GM12878 (cell line): ENCODE data around the gene EXOC7. TPM values are rescaled to one million over a fixed set of nuclear protein-coding genes. Genes with fewer than 3 reads are reported as not detected.

ENCODE experiments used
- ATAC-seq: fragments of 200-7000 bp; cut with Tn5 transposase; 3 replicates; pipeline ENCODE4 v1.9.1; 2020; ENCODE audit warnings: mild to moderate bottlenecking, moderate library complexity
- BruUV-seq: library from RNA; stranded (reverse); fragments of 400-500 nt; replicated peaks from 2 replicates; lab custom pipeline; 2021; lab: Mats Ljungman, UMichigan
- CTCF ChIA-PET: fragments of 300-600 bp; sonication (Branson Sonifier 250); formaldehyde crosslinking; extraction: SDS; loops from one replicate; lab custom pipeline; 2021; ENCODE audit warnings: inconsistent platforms; lab: Yijun Ruan, JAX
- POLR2A ChIA-PET: fragments of 350-600 bp; formaldehyde crosslinking; extraction: SDS; loops from one replicate; lab custom pipeline; 2021; ENCODE audit warnings: inconsistent platforms; lab: Charles Lee
- RAD21 ChIA-PET: fragments of 300-600 bp; sonication (Branson Sonifier 250); formaldehyde crosslinking; loops from one replicate; lab custom pipeline; 2023; ENCODE audit warnings: antibody characterized with exemption; ENCODE audit not compliant: unreplicated experiment; lab: Charles Lee
- SMC1A ChIA-PET: fragments of 300-600 bp; sonication (Branson Sonifier 250); formaldehyde crosslinking; loops from one replicate; lab custom pipeline; 2023; ENCODE audit not compliant: unreplicated experiment, uncharacterized antibody; lab: Charles Lee
- DNase-seq: peaks from one replicate; pipeline ENCODE4 v3.0.0-alpha.2; 2011; ENCODE audit warnings: low read depth, low spot score
- FAIRE-seq: peaks from 3 replicates; lab custom pipeline; 2011; peaks lifted over from hg19 to GRCh38; lab: Jason Lieb, UNC
- H2AFZ ChIP-seq: 2 replicates; pipeline ENCODE4 v1.6.0; 2011; ENCODE audit warnings: low read depth, low read length, control low read depth; ENCODE audit not compliant: control insufficient read depth
- H3K27ac ChIP-seq: 2 replicates; pipeline ENCODE4 v1.5.1; 2011; ENCODE audit warnings: control low read depth; ENCODE audit not compliant: control insufficient read depth, insufficient read depth
- H3K27me3 ChIP-seq, 2 experiments: replicated peaks in 1 of 2; 2 replicates each; pipeline versions ENCODE4 v1.6.0 to v1.6.1; 2011; ENCODE audit warnings: low read length in 1 of 2; ENCODE audit not compliant: control insufficient read depth in 2 of 2, insufficient read depth in 2 of 2
- H3K36me3 ChIP-seq, 2 experiments: 2 replicates each; pipeline ENCODE4 v1.5.1; 2011; ENCODE audit warnings: low read length in 1 of 2; ENCODE audit not compliant: control insufficient read depth in 2 of 2, insufficient read depth in 2 of 2
- H3K4me1 ChIP-seq: 2 replicates; pipeline ENCODE4 v1.6.1; 2011; ENCODE audit warnings: mild to moderate bottlenecking, low read length, moderate library complexity, mixed read lengths; ENCODE audit not compliant: control insufficient read depth, insufficient read depth
- H3K4me2 ChIP-seq: 2 replicates; pipeline ENCODE4 v1.6.0; 2011; ENCODE audit warnings: control low read depth; ENCODE audit not compliant: control insufficient read depth, insufficient read depth
- H3K4me3 ChIP-seq: fragments of 200-600 bp; sonication (generic); 2 replicates; pipeline ENCODE4 v1.5.1; 2016
- H3K79me2 ChIP-seq: 2 replicates; pipeline ENCODE4 v1.6.0; 2011; ENCODE audit warnings: low read length; ENCODE audit not compliant: control insufficient read depth, insufficient read depth
- H3K9ac ChIP-seq: 2 replicates; pipeline ENCODE4 v1.8.0; 2011; ENCODE audit warnings: low read length, control low read depth, mixed read lengths; ENCODE audit not compliant: control insufficient read depth, insufficient read depth
- H3K9me3 ChIP-seq: replicated peaks from 3 replicates; pipeline ENCODE4 v1.5.1; 2011; ENCODE audit warnings: mild to moderate bottlenecking, low read length; ENCODE audit not compliant: control insufficient read depth, insufficient read depth
- H4K20me1 ChIP-seq: 2 replicates; pipeline ENCODE4 v1.6.0; 2011; ENCODE audit not compliant: control insufficient read depth, insufficient read depth
- BHLHE40 ChIP-seq, 2 experiments: fragments of 450-650 bp in 1 of 2; IDR thresholded peaks; 2 replicates each; pipeline ENCODE4 v1.6.1; 2011 to 2017; ENCODE audit warnings: low read depth in 2 of 2, borderline replicate concordance in 1 of 2, improper control_type of control experiment in 1 of 2, low read length in 1 of 2, mild to moderate bottlenecking in 1 of 2
- FOS ChIP-seq: IDR thresholded peaks from 3 replicates; pipeline ENCODE4 v1.6.1; 2011; ENCODE audit warnings: borderline replicate concordance; ENCODE audit not compliant: insufficient read length; ENCODE audit errors: extremely low read depth
- HDAC2 ChIP-seq: fragments of 200-600 bp; sonication (generic); IDR thresholded peaks from 2 replicates; pipeline ENCODE4 v1.6.1; 2017
- IKZF2 ChIP-seq, 2 experiments: fragments of 450-650 bp; IDR thresholded peaks; 2 replicates each; pipeline ENCODE4 v1.6.1; 2017; ENCODE audit warnings: mild to moderate bottlenecking in 2 of 2, moderate library complexity in 2 of 2
- IRF5 ChIP-seq: fragments of 450-650 bp; IDR thresholded peaks from 2 replicates; pipeline ENCODE4 v1.6.1; 2017; ENCODE audit warnings: borderline replicate concordance
- KAT2A ChIP-seq: conservative IDR thresholded peaks from 2 replicates; pipeline ENCODE4 v1.6.1; 2011; ENCODE audit warnings: low read depth, low read length; ENCODE audit not compliant: control insufficient read depth
- KLF5 ChIP-seq: fragments of 450-650 bp; IDR thresholded peaks from 2 replicates; pipeline ENCODE4 v1.6.1; 2014; ENCODE audit warnings: mild to moderate bottlenecking; ENCODE audit not compliant: partially characterized antibody
- MEF2A ChIP-seq: IDR thresholded peaks from 2 replicates; pipeline ENCODE4 v1.6.1; 2011; ENCODE audit warnings: low read depth, mild to moderate bottlenecking, low read length, moderate library complexity; ENCODE audit not compliant: insufficient read depth
- MTA2 ChIP-seq: fragments of 450-650 bp; IDR thresholded peaks from 2 replicates; pipeline ENCODE4 v1.6.1; 2016; ENCODE audit warnings: low read depth, mild to moderate bottlenecking, moderate library complexity
- PAX5 ChIP-seq: IDR thresholded peaks from 2 replicates; pipeline ENCODE4 v1.6.1; 2011; ENCODE audit warnings: low read depth, low read length, borderline replicate concordance
- PAX8 ChIP-seq: fragments of 450-650 bp; IDR thresholded peaks from 2 replicates; pipeline ENCODE4 v1.6.1; 2017; ENCODE audit warnings: mild to moderate bottlenecking, moderate library complexity
- PML ChIP-seq: IDR thresholded peaks from 2 replicates; pipeline ENCODE4 v1.6.1; 2012; ENCODE audit warnings: low read length, inconsistent platforms
- POLR2AphosphoS5 ChIP-seq: IDR thresholded peaks from 2 replicates; pipeline ENCODE4 v1.6.1; 2011; ENCODE audit warnings: mild to moderate bottlenecking, low read length, inconsistent platforms
- SMARCA5 ChIP-seq: fragments of 450-650 bp; IDR thresholded peaks from 2 replicates; pipeline ENCODE4 v1.6.1; 2017; ENCODE audit warnings: mild to moderate bottlenecking
- SRF ChIP-seq, 2 experiments: IDR thresholded peaks; 2 replicates each; pipeline ENCODE4 v1.6.1; 2011; ENCODE audit warnings: low read depth in 2 of 2, low read length in 2 of 2, mild to moderate bottlenecking in 1 of 2, moderate library complexity in 1 of 2
- TCF7 ChIP-seq: IDR thresholded peaks from 2 replicates; pipeline ENCODE4 v1.6.1; 2014; ENCODE audit warnings: antibody characterized with exemption, borderline replicate concordance
- ZBTB33 ChIP-seq: fragments of 450-650 bp; IDR thresholded peaks from 2 replicates; pipeline ENCODE4 v1.6.1; 2017; ENCODE audit warnings: mild to moderate bottlenecking
- ZNF622 ChIP-seq: fragments of 450-650 bp; IDR thresholded peaks from 2 replicates; pipeline ENCODE4 v1.6.1; 2017; ENCODE audit warnings: mild to moderate bottlenecking, inconsistent platforms
- WGBS: methylation state at CpG from one replicate; pipeline ENCODE4 v1.1.6; 2016; ENCODE audit warnings: low lambda C conversion rate; ENCODE audit not compliant: insufficient replicate concordance, insufficient coverage; ENCODE audit errors: missing lambda C conversion rate; 5-methylcytosine and 5-hydroxymethylcytosine counted together
- in situ Hi-C: fragments of 300-500 bp; cut with MboI; formaldehyde crosslinking; loops from 9 replicates; pipeline ENCODE4 v1.14.3; 2018; ENCODE audit warnings: mixed read lengths
- intact Hi-C: fragments of 100-400 bp; cut with micrococcal nuclease; formaldehyde crosslinking; loops from one replicate; pipeline ENCODE4 v1.14.2; 2022; ENCODE audit not compliant: unreplicated experiment
- polyA plus RNA-seq, 11 experiments: library from polyadenylated mRNA; depleted of rRNA in 4 of 11; unstranded in 6 of 11; stranded (reverse) in 5 of 11; fragments of >200 nt; fragmentation: Nextera tagmentation in 4 of 11; fragmentation: Illumina TruSeq in 1 of 11; extraction: Ambion mirVana in 4 of 11; extraction: Trizol in 1 of 11; gene quantifications; 1 replicate in 1 of 11; 2 replicates in 10 of 11; pipeline versions ENCODE4 v1.2.1 to v1.2.3, GENCODE V29; 2011 to 2016; ENCODE audit warnings: inconsistent platforms in 2 of 11, missing spikeins in 2 of 11, low read depth in 1 of 11
- total RNA-seq, 4 experiments: library from RNA; depleted of rRNA in 3 of 4; stranded (reverse); fragments of >200 nt in 3 of 4; fragmentation: Illumina TruSeq in 1 of 4; extraction: Trizol in 1 of 4; gene quantifications; 2 replicates each; pipeline versions ENCODE4 v1.2.1 to v1.2.3, GENCODE V29; 2013 to 2021

EXOC7 gene
- total and polyA plus RNA-seq, 10 of the 15 experiments (the other 5 are each of a cell fraction or from before 2014, with no cell fraction given): 18.8 to 71.3 (median 48.2) TPM

GRCh38 chr17:76102944-76103273 lies 678 bp downstream of the EXOC7 start (continued):
- TF ChIP-seq ZBTB33 (no peak), MEF2A (no peak), PAX8 (no peak)

- H3K9me3 ChIP-seq: no peaks in the 10 kb centered on the region; the same call in 2 of the 3 replicates
- WGBS: 93% methylated on average over 19 of the region's 19 CpGs
- FAIRE-seq (no peak), DNase-seq (no peak), ATAC-seq (no peak)
- no peak overlapping the region for H3K27ac ChIP-seq
- H3K4me3 ChIP-seq: no peak overlapping the region
- RAD21 ChIA-PET: no interaction called here
- peaks cover 3% of the 10 kb centered on the region for H3K4me1 ChIP-seq
- no peaks in the 10 kb centered on the region for H3K27me3 ChIP-seq
- in situ Hi-C loops (no loop called here), intact Hi-C loops (no loop called here)
- peaks cover 13 to 20% of the 10 kb centered on the region in 2 experiments; a peak in 3 of 4 replicates for H3K36me3 ChIP-seq
- no peak overlapping the region for H3K4me2 ChIP-seq
- H2AFZ ChIP-seq: no peak overlapping the region
- SMC1A ChIA-PET: no interaction called here
- H3K9ac ChIP-seq: no peak overlapping the region
- CTCF ChIA-PET: interaction anchor here (0.6 kb wide), 1 partner anchor 139 kb away, joined by 3 read pairs; no protein-coding TSS in a partner anchor
- TF ChIP-seq KAT2A: no peak
- no peak for TF ChIP-seq ZNF622
- TF ChIP-seq HDAC2: no peak
- TF ChIP-seq PAX5: no peak
- no peak for TF ChIP-seq POLR2AphosphoS5
- TF ChIP-seq FOS: no peak
- no peak for TF ChIP-seq BHLHE40 (IDR thresholded peaks at IDR 0.05; ENCODE audit: borderline replicate concordance in 1 of 2, low read depth in 2 of 2, low read length in 1 of 2)
- TF ChIP-seq SRF (IDR thresholded peaks at IDR 0.05; ENCODE audit: low read depth in 2 of 2, low read length in 2 of 2): no peak
- TF ChIP-seq IRF5: no peak
- TF ChIP-seq PML: no peak
- TF ChIP-seq TCF7: no peak
- no peak for TF ChIP-seq SMARCA5
- no peak for TF ChIP-seq IKZF2 (IDR thresholded peaks at IDR 0.05)
- TF ChIP-seq KLF5: no peak
- TF ChIP-seq MTA2: no peak
- POLR2A ChIA-PET: no interaction called here
- peaks cover 6% of the 10 kb centered on the region for H3K79me2 ChIP-seq
- H4K20me1 ChIP-seq: no peaks in the 10 kb centered on the region
- no TSS peak for BruUV-seq
Observed at GRCh38 chr17:76097716-76098295, 5.8 kb downstream of the EXOC7 start.
